ENCODE measurements around the gene CD52.

- TF ChIP-seq CTCF (IDR thresholded peaks at IDR 0.05): no peak
- TF ChIP-seq POLR2A (IDR thresholded peaks at IDR 0.05): no peak
Observed at GRCh38 chr1:26323382-26323781, 5.6 kb downstream of the CD52 start.
